Measurements from ENCODE around the gene EBF3. TPM values are rescaled to one million over a fixed set of nuclear protein-coding genes. Genes with fewer than 3 reads are reported as not detected.

Gene EBF3
- total RNA-seq, 1 experiment from 2014 or later: not detected

DNA sequence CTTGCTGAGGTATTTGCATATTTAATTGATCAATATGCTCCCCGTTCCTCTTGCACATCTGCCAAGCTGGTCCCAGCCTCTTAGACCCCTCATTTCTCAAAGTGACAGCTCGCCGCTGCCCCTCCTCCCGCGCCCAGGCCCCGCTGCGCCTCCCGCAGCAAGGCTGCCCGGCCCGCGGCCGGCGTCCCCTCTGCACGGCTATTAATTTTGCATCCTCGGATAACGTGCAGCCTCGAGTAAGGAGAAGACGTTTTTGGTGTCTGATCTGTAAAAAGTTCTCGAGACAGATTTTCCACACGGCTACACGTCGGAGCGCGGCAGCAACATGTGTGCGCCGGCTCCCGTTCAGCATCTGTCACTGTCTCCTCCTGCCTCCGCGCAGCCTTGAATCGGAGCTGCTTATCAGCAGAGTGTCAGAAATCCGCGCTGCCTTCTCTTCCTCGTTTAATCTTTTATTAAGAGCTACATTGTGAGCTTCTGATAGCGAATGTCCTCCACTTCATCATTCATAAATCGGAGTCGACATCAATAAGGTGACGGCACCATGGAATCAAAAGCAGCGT, 65.3 kb downstream of the EBF3 start:
- CTCF ChIA-PET: no interaction called here
- H3K27me3 Mint-ChIP-seq (ENCODE audit: unreplicated experiment): no peaks in the 10 kb centered on the region
- DNase-seq: no peak
- H3K4me1 Mint-ChIP-seq (ENCODE audit: low read depth, unreplicated experiment): no peaks in the 10 kb centered on the region
- intact Hi-C loops (cut with micrococcal nuclease; ENCODE audit: unreplicated experiment): no loop called here
- H3K36me3 Mint-ChIP-seq (ENCODE audit: insufficient read depth, unreplicated experiment): no peaks in the 10 kb centered on the region
- H3K9me3 Mint-ChIP-seq (ENCODE audit: low read depth, unreplicated experiment): no peaks in the 10 kb centered on the region
- no peak for TF ChIP-seq CTCF (IDR thresholded peaks at IDR 0.05; ENCODE audit: unreplicated experiment)
- no peak overlapping the region for H3K27ac Mint-ChIP-seq (ENCODE audit: unreplicated experiment)
- H3K4me3 Mint-ChIP-seq (ENCODE audit: low read depth, unreplicated experiment): no peak overlapping the region
- no TSS peak for BruUV-seq (replicated peaks)

DNA sequence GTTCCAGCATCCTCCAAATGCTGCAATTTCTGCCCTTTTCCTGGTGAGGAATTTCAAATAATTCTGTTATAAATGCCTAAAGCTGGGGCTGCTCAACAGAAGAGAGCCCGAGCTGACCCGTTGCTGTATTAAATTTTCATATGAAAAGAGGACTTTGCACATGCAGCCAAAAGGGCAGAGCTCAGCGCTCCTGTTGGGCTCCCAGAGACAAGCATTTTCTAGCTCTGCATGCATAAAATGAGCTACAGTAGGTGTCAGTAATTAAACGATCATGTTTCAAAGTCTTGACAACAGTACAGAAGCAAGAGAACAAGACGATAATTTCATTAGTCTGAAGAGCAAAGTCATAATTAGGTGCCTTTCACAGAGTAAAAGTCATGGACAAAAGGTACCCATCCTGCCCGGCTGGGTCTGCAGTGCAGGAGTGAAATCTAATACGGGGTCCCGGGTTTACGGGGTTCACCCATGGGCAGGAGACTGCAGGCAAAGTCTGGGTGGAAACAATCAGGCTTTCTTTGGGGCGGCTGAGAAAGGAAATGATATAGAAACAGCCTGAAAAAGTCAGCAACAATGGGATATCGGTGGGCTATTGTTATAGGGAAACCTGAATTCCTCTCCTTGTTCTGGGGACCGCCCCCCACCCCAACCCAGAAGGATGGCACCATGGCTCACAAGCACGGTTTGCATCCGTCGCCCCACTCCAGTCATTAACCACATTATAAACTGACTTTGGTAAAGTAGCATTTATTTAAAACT, 66.0 kb downstream of the EBF3 start:
- no peaks in the 10 kb centered on the region for H3K36me3 Mint-ChIP-seq (ENCODE audit: insufficient read depth, unreplicated experiment)
- intact Hi-C loops (cut with micrococcal nuclease; ENCODE audit: unreplicated experiment): no loop called here
- no peak for DNase-seq
- CTCF ChIA-PET: no interaction called here
- BruUV-seq (replicated peaks): no TSS peak
- no peak overlapping the region for H3K27ac Mint-ChIP-seq (ENCODE audit: unreplicated experiment)
- no peak for TF ChIP-seq CTCF (IDR thresholded peaks at IDR 0.05; ENCODE audit: unreplicated experiment)
- no peaks in the 10 kb centered on the region for H3K27me3 Mint-ChIP-seq (ENCODE audit: unreplicated experiment)
- H3K4me3 Mint-ChIP-seq (ENCODE audit: low read depth, unreplicated experiment): no peak overlapping the region
- H3K4me1 Mint-ChIP-seq (ENCODE audit: low read depth, unreplicated experiment): no peaks in the 10 kb centered on the region
- H3K9me3 Mint-ChIP-seq (ENCODE audit: low read depth, unreplicated experiment): no peaks in the 10 kb centered on the region

- intact Hi-C loops (cut with micrococcal nuclease; ENCODE audit: unreplicated experiment): no loop called here
- Mint-ChIP-seq H3K27me3 (ENCODE audit: unreplicated experiment) (no peaks in the 10 kb centered on the region), H3K4me3 (ENCODE audit: low read depth, unreplicated experiment) (no peak overlapping the region), H3K4me1 (ENCODE audit: low read depth, unreplicated experiment) (no peaks in the 10 kb centered on the region), H3K27ac (ENCODE audit: unreplicated experiment) (no peak overlapping the region), H3K36me3 (ENCODE audit: insufficient read depth, unreplicated experiment) (no peaks in the 10 kb centered on the region), H3K9me3 (ENCODE audit: low read depth, unreplicated experiment) (no peaks in the 10 kb centered on the region)
- DNase-seq: no peak
- CTCF ChIA-PET: no interaction called here
- BruUV-seq (replicated peaks): no TSS peak
- no peak for TF ChIP-seq CTCF (IDR thresholded peaks at IDR 0.05; ENCODE audit: unreplicated experiment)
Observed at GRCh38 chr10:129896860-129897200, 67.2 kb downstream of the EBF3 start.

- intact Hi-C loops (cut with micrococcal nuclease; ENCODE audit: unreplicated experiment): no loop called here
- Mint-ChIP-seq H3K4me3 (ENCODE audit: low read depth, unreplicated experiment) (no peak overlapping the region), H3K4me1 (ENCODE audit: low read depth, unreplicated experiment) (no peaks in the 10 kb centered on the region), H3K36me3 (ENCODE audit: insufficient read depth, unreplicated experiment) (no peaks in the 10 kb centered on the region), H3K9me3 (ENCODE audit: low read depth, unreplicated experiment) (no peaks in the 10 kb centered on the region), H3K27ac (ENCODE audit: unreplicated experiment) (no peak overlapping the region), H3K27me3 (ENCODE audit: unreplicated experiment) (no peaks in the 10 kb centered on the region)
- CTCF ChIA-PET: no interaction called here
- TF ChIP-seq CTCF (IDR thresholded peaks at IDR 0.05; ENCODE audit: unreplicated experiment): no peak
- no peak for DNase-seq
- no TSS peak for BruUV-seq (replicated peaks)
Observed at GRCh38 chr10:129896136-129896859, 67.8 kb downstream of the EBF3 start.

Data from Calu3 (cell line).